Ectodermal cell (in vitro differentiated cells): ENCODE results near the gene NPHP4.

Experiments
- H3K27ac ChIP-seq: 2 replicates; pipeline ENCODE4 v1.7.0; 2013; ENCODE audit warnings: mild to moderate bottlenecking, low read depth, low read length; ENCODE audit not compliant: insufficient read depth, poor library complexity, severe bottlenecking
- H3K27me3 ChIP-seq: 2 replicates; pipeline ENCODE4 v1.7.0; 2013; ENCODE audit warnings: mild to moderate bottlenecking, low read length; ENCODE audit not compliant: insufficient read depth, control insufficient read depth, poor library complexity, severe bottlenecking
- H3K36me3 ChIP-seq: one replicate; pipeline ENCODE4 v1.7.0; 2013; ENCODE audit warnings: low read length; ENCODE audit not compliant: control insufficient read depth, insufficient read depth
- H3K4me1 ChIP-seq: one replicate; pipeline ENCODE4 v1.7.0; 2013; ENCODE audit warnings: low read length; ENCODE audit not compliant: control insufficient read depth, insufficient read depth
- H3K4me3 ChIP-seq: 2 replicates; pipeline ENCODE4 v1.7.0; 2013; ENCODE audit warnings: low read depth, low read length, control low read depth; ENCODE audit not compliant: insufficient read depth
- H3K9me3 ChIP-seq: 2 replicates; pipeline ENCODE4 v1.7.0; 2013; ENCODE audit warnings: mild to moderate bottlenecking, low read length, moderate library complexity; ENCODE audit not compliant: control insufficient read depth
- WGBS, 2 experiments: methylation state at CpG; one replicate each; pipeline ENCODE4 v1.1.7; 2013; ENCODE audit warnings: missing lambda C conversion rate in 2 of 2; 5-methylcytosine and 5-hydroxymethylcytosine counted together

The NPHP4 gene

GRCh38 chr1:5943343-5944124 is 48.7 kb downstream of the NPHP4 start:
- Histone ChIP-seq H3K27ac (no peak overlapping the region), H3K27me3 (no peaks in the 10 kb centered on the region), H3K4me3 (no peak overlapping the region), H3K36me3 (peaks cover 8% of the 10 kb centered on the region), H3K4me1 (peaks cover 5% of the 10 kb centered on the region), H3K9me3 (no peaks in the 10 kb centered on the region)
- WGBS, 2 experiments: 93 to 95% methylated on average over 11 of the region's 11 CpGs

- H3K4me1 ChIP-seq: peaks cover 5% of the 10 kb centered on the region
- no peak overlapping the region for H3K27ac ChIP-seq
- no peaks in the 10 kb centered on the region for H3K9me3 ChIP-seq
- WGBS, 2 experiments: 95% methylated on average over 7 of the region's 7 CpGs
- H3K27me3 ChIP-seq: no peaks in the 10 kb centered on the region
- no peaks in the 10 kb centered on the region for H3K36me3 ChIP-seq
- no peak overlapping the region for H3K4me3 ChIP-seq
Observed at GRCh38 chr1:5941671-5942070, 50.6 kb downstream of the NPHP4 start.

GRCh38 chr1:5940723-5941407 is 51.4 kb downstream of the NPHP4 start:
- H3K27me3 ChIP-seq: no peaks in the 10 kb centered on the region
- H3K36me3 ChIP-seq: no peaks in the 10 kb centered on the region
- H3K9me3 ChIP-seq: no peaks in the 10 kb centered on the region
- H3K4me3 ChIP-seq: no peak overlapping the region
- no peak overlapping the region for H3K27ac ChIP-seq
- WGBS, 2 experiments: 80% methylated on average over 1 of the region's 2 CpGs; no CpG with 5 or more reads in 1 of the 2 experiments
- peaks cover 5% of the 10 kb centered on the region for H3K4me1 ChIP-seq

GRCh38 chr1:5939271-5940170 is 52.7 kb downstream of the NPHP4 start:
- Histone ChIP-seq H3K27me3 (no peaks in the 10 kb centered on the region), H3K4me1 (peaks cover 5% of the 10 kb centered on the region), H3K36me3 (no peaks in the 10 kb centered on the region), H3K9me3 (no peaks in the 10 kb centered on the region), H3K27ac (no peak overlapping the region), H3K4me3 (no peak overlapping the region)
- 86 to 87% methylated on average over 13 of the region's 13 CpGs for WGBS, 2 experiments

GRCh38 chr1:5938101-5938646 is 54.1 kb downstream of the NPHP4 start:
- Histone ChIP-seq H3K27me3 (no peaks in the 10 kb centered on the region), H3K4me1 (peaks cover 5% of the 10 kb centered on the region), H3K36me3 (peaks cover under 1% of the 10 kb centered on the region), H3K27ac (no peak overlapping the region), H3K9me3 (no peaks in the 10 kb centered on the region), H3K4me3 (no peak overlapping the region)
- 96 to 97% methylated on average over 17 of the region's 17 CpGs for WGBS, 2 experiments

GRCh38 chr1:5937373-5937857 is 54.8 kb downstream of the NPHP4 start:
- no peaks in the 10 kb centered on the region for H3K27me3 ChIP-seq
- H3K4me3 ChIP-seq: no peak overlapping the region
- no peaks in the 10 kb centered on the region for H3K9me3 ChIP-seq
- 96% methylated on average over 8 to 9 of the region's 9 CpGs for WGBS, 2 experiments
- H3K27ac ChIP-seq: no peak overlapping the region
- H3K36me3 ChIP-seq: peaks cover 6% of the 10 kb centered on the region
- H3K4me1 ChIP-seq: peaks cover 5% of the 10 kb centered on the region

GRCh38 chr1:5936621-5937372 is 55.4 kb downstream of the NPHP4 start:
- Histone ChIP-seq H3K27me3 (no peaks in the 10 kb centered on the region), H3K4me1 (peaks cover 5% of the 10 kb centered on the region), H3K27ac (no peak overlapping the region), H3K36me3 (peaks cover 6% of the 10 kb centered on the region), H3K9me3 (no peaks in the 10 kb centered on the region), H3K4me3 (no peak overlapping the region)
- WGBS, 2 experiments: 88 to 90% methylated on average over 13 of the region's 13 CpGs

- Histone ChIP-seq H3K4me3 (no peak overlapping the region), H3K9me3 (no peaks in the 10 kb centered on the region), H3K27me3 (no peaks in the 10 kb centered on the region), H3K4me1 (peaks cover 5% of the 10 kb centered on the region), H3K36me3 (peaks cover 6% of the 10 kb centered on the region), H3K27ac (no peak overlapping the region)
- 94 to 95% methylated on average over 5 of the region's 5 CpGs for WGBS, 2 experiments
Observed at GRCh38 chr1:5936126-5936525, 56.1 kb downstream of the NPHP4 start.

- Histone ChIP-seq H3K4me1 (peaks cover 3% of the 10 kb centered on the region), H3K4me3 (no peak overlapping the region), H3K36me3 (peaks cover 6% of the 10 kb centered on the region), H3K27me3 (no peaks in the 10 kb centered on the region), H3K9me3 (no peaks in the 10 kb centered on the region), H3K27ac (no peak overlapping the region)
- WGBS, 2 experiments: 95% methylated on average over 6 of the region's 6 CpGs
Observed at GRCh38 chr1:5935026-5935425, 57.2 kb downstream of the NPHP4 start.
